Trophoblast cell (in vitro differentiated cells and primary cell): Measurements from ENCODE around the gene SFSWAP.

Experiments used
- DNase-seq, 2 donors: peaks; one replicate each; pipeline ENCODE4 v3.0.0-alpha.2; 2016
- H2AFZ ChIP-seq: 2 replicates; pipeline ENCODE4 v1.6.1; 2013; ENCODE audit warnings: low read length, moderate library complexity, mild to moderate bottlenecking; ENCODE audit not compliant: insufficient read depth, poor library complexity
- H2AK5ac ChIP-seq: 2 replicates; pipeline ENCODE4 v1.6.1; 2013; ENCODE audit warnings: mild to moderate bottlenecking, low read length
- H2BK120ac ChIP-seq: 2 replicates; pipeline ENCODE4 v1.6.1; 2013; ENCODE audit warnings: low read length, mild to moderate bottlenecking, moderate library complexity; ENCODE audit not compliant: insufficient read depth, poor library complexity
- H2BK12ac ChIP-seq: 2 replicates; pipeline ENCODE4 v1.6.1; 2013; ENCODE audit warnings: mild to moderate bottlenecking, low read length, moderate library complexity
- H2BK5ac ChIP-seq: 2 replicates; pipeline ENCODE4 v1.6.1; 2013; ENCODE audit warnings: low read length, low read depth, moderate library complexity, mild to moderate bottlenecking; ENCODE audit not compliant: poor library complexity
- H3K14ac ChIP-seq: 2 replicates; pipeline ENCODE4 v1.6.1; 2013; ENCODE audit warnings: mild to moderate bottlenecking, low read length
- H3K18ac ChIP-seq: 2 replicates; pipeline ENCODE4 v1.6.1; 2013; ENCODE audit warnings: mild to moderate bottlenecking, low read length
- H3K23ac ChIP-seq: 2 replicates; pipeline ENCODE4 v1.6.1; 2013; ENCODE audit warnings: low read length
- H3K27ac ChIP-seq: 2 replicates; pipeline ENCODE4 v1.5.1; 2013; ENCODE audit warnings: low read depth, mild to moderate bottlenecking, inconsistent platforms, low read length, moderate library complexity
- H3K27me3 ChIP-seq: 2 replicates; pipeline ENCODE4 v1.6.1; 2013; ENCODE audit warnings: inconsistent platforms, mild to moderate bottlenecking, low read length, moderate library complexity; ENCODE audit not compliant: insufficient read depth
- H3K36me3 ChIP-seq, 2 experiments: 1 replicate in 1 of 2; 2 replicates in 1 of 2; pipeline ENCODE4 v1.6.1; 2013; ENCODE audit warnings: low read length in 2 of 2, mild to moderate bottlenecking in 2 of 2, moderate library complexity in 1 of 2; ENCODE audit not compliant: insufficient read depth in 2 of 2, control insufficient read depth in 1 of 2
- H3K4ac ChIP-seq: 2 replicates; pipeline ENCODE4 v1.6.1; 2013; ENCODE audit warnings: low read depth, mild to moderate bottlenecking, low read length, moderate library complexity
- H3K4me1 ChIP-seq, 2 experiments: 1 replicate in 1 of 2; 2 replicates in 1 of 2; pipeline ENCODE4 v1.6.1; 2013; ENCODE audit warnings: low read length in 2 of 2, mild to moderate bottlenecking in 2 of 2, moderate library complexity in 1 of 2; ENCODE audit not compliant: insufficient read depth in 2 of 2, control insufficient read depth in 1 of 2
- H3K4me2 ChIP-seq: 2 replicates; pipeline ENCODE4 v1.6.1; 2013; ENCODE audit warnings: inconsistent platforms, mild to moderate bottlenecking, low read length, moderate library complexity
- H3K4me3 ChIP-seq: 2 replicates; pipeline ENCODE4 v1.5.1; 2013; ENCODE audit warnings: mild to moderate bottlenecking, low read depth, low read length, inconsistent platforms
- H3K79me1 ChIP-seq: one replicate; pipeline ENCODE4 v1.6.1; 2013; ENCODE audit warnings: low read length
- H3K79me2 ChIP-seq: 2 replicates; pipeline ENCODE4 v1.6.1; 2013; ENCODE audit warnings: low read length, mild to moderate bottlenecking; ENCODE audit not compliant: control insufficient read depth, insufficient read depth, poor library complexity
- H3K9ac ChIP-seq: 2 replicates; pipeline ENCODE4 v1.6.1; 2013; ENCODE audit warnings: mild to moderate bottlenecking, low read length
- H3K9me3 ChIP-seq: 2 replicates; pipeline ENCODE4 v1.6.1; 2013; ENCODE audit warnings: low read depth, mild to moderate bottlenecking, control low read depth, inconsistent platforms, low read length; ENCODE audit not compliant: insufficient read depth
- H4K12ac ChIP-seq: 2 replicates; pipeline ENCODE4 v1.6.1; 2013; ENCODE audit warnings: low read depth, mild to moderate bottlenecking, low read length, moderate library complexity
- H4K8ac ChIP-seq: 2 replicates; pipeline ENCODE4 v1.6.1; 2013; ENCODE audit warnings: low read depth, mild to moderate bottlenecking, low read length, moderate library complexity
- H4K91ac ChIP-seq: one replicate; pipeline ENCODE4 v1.6.1; 2013; ENCODE audit warnings: low read depth, mild to moderate bottlenecking, low read length, moderate library complexity
- WGBS: extraction: QIAGEN DNeasy Blood & Tissue Kit; methylation state at CpG from one replicate; pipeline ENCODE4 v1.1.7; 2013; ENCODE audit warnings: missing lambda C conversion rate; ENCODE audit not compliant: insufficient read length, insufficient coverage; ENCODE audit errors: extremely low coverage; 5-methylcytosine and 5-hydroxymethylcytosine counted together

SFSWAP gene

DNA sequence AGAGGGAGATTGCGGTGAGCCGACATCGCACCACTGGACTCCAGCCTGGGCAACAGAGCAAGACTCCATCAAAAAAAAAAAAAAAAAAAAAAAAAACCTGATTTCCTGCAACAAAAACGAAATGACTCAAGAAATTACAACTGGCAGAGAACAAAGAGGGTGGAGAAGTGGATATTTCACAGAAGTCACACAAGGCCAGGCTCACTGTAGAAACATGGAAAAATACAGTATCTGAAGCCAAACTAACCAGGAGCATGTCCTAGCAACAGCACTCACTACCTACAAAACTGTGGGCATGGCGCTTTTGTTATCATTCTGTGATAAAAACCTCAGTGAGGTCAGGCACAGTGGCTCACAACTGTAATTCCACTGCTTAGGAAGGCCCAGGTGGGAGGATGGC lies 105.6 kb downstream of the SFSWAP start:
- Histone ChIP-seq H3K27me3 (no peaks in the 10 kb centered on the region), H2AK5ac (no peak overlapping the region), H3K9ac (no peak overlapping the region), H3K36me3 (no peaks in the 10 kb centered on the region), H3K4me1 (no peaks in the 10 kb centered on the region), H3K4me3 (no peak overlapping the region), H2BK12ac (no peak overlapping the region), H4K8ac (no peak overlapping the region), H4K12ac (no peak overlapping the region), H3K4ac (no peak overlapping the region), H4K91ac (no peak overlapping the region), H3K23ac (no peak overlapping the region), H3K9me3 (peaks cover 2% of the 10 kb centered on the region), H2BK5ac (no peak overlapping the region), H2AFZ (no peak overlapping the region), H3K27ac (no peak overlapping the region), H3K4me2 (no peak overlapping the region), H2BK120ac (no peak overlapping the region), H3K14ac (no peak overlapping the region), H3K79me1 (no peaks in the 10 kb centered on the region), H3K18ac (no peak overlapping the region), H3K79me2 (no peaks in the 10 kb centered on the region)
- DNase-seq: no peak
- WGBS: no CpG with 5 or more reads among the region's 5 CpGs

DNA sequence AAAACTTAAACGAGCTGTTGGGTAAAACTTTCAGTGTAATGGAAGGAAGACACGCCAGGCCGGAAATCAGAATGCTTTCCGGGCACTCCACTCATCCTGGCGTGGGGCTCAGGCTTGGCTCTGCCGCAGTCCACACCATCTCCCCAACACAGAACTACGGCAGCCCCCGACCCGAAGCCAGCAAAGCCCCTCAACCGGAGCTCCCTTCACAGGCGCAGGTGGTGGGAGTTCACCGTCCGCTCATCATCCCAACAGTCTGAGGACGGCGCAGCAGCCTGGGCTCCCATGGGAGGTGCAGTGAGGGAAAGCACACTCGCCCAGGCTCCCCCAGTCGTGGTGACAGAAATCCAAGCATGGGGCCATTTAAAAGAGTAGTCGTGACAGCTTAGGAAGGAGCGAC lies 106.4 kb downstream of the SFSWAP start:
- H2BK120ac ChIP-seq: no peak overlapping the region
- no peaks in the 10 kb centered on the region for H3K4me1 ChIP-seq
- no peak overlapping the region for H3K9ac ChIP-seq
- no peak overlapping the region for H4K12ac ChIP-seq
- H3K79me2 ChIP-seq: no peaks in the 10 kb centered on the region
- H3K4me2 ChIP-seq: no peak overlapping the region
- H3K4me3 ChIP-seq: no peak overlapping the region
- no CpG with 5 or more reads among the region's 19 CpGs for WGBS
- H2AFZ ChIP-seq: no peak overlapping the region
- H3K18ac ChIP-seq: no peak overlapping the region
- H2AK5ac ChIP-seq: no peak overlapping the region
- no peak overlapping the region for H4K91ac ChIP-seq
- no peak overlapping the region for H4K8ac ChIP-seq
- H2BK5ac ChIP-seq: no peak overlapping the region
- no peaks in the 10 kb centered on the region for H3K36me3 ChIP-seq
- H2BK12ac ChIP-seq: no peak overlapping the region
- H3K27me3 ChIP-seq: no peaks in the 10 kb centered on the region
- H3K4ac ChIP-seq: no peak overlapping the region
- no peak overlapping the region for H3K14ac ChIP-seq
- no peak overlapping the region for H3K27ac ChIP-seq
- no peaks in the 10 kb centered on the region for H3K79me1 ChIP-seq
- DNase-seq: no peak
- no peak overlapping the region for H3K23ac ChIP-seq
- H3K9me3 ChIP-seq: peaks cover 2% of the 10 kb centered on the region

DNA sequence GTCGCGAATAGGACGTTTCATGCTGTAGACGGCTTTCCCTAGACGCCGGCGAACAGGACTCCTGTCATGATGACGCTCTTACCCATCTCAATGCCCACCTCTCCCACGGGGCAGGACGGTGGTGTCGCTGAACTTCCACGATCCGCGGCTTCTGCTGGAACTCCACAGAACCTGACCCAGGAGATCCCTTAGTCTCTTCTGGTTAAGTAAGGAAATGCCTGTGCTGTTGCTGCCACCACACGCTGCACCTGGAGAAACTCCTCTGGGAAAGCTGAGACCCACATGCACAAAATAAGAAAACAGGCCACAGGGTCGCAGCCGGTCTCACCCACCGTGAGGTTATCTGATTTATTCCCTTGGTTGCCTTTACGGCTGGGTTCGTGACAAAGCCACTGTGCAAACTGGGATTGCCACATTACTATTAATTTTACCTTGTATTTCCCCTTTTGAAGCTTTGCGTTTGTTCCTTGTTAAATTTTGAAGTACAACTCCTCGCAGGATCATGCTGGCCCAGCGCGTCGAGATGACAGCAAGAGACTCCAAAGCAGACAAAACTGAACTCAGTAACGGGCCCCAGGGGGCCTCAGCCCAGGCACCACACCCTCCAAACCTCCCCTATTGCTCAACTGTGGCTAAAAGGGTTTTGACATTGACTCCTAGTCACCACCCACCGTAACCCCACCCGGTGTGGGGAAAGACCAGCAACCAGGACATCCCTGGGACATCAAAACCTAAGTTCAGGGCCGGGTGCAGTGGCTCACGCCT lies 108.1 kb downstream of the SFSWAP start:
- no peak overlapping the region for H4K12ac ChIP-seq
- H3K36me3 ChIP-seq: no peaks in the 10 kb centered on the region
- no peak overlapping the region for H3K18ac ChIP-seq
- no peaks in the 10 kb centered on the region for H3K27me3 ChIP-seq
- no peak overlapping the region for H3K4me2 ChIP-seq
- H2BK5ac ChIP-seq: no peak overlapping the region
- no peak overlapping the region for H3K14ac ChIP-seq
- no peaks in the 10 kb centered on the region for H3K4me1 ChIP-seq
- no peak overlapping the region for H4K8ac ChIP-seq
- no peaks in the 10 kb centered on the region for H3K79me1 ChIP-seq
- H4K91ac ChIP-seq: no peak overlapping the region
- H3K79me2 ChIP-seq: no peaks in the 10 kb centered on the region
- no CpG with 5 or more reads among the region's 30 CpGs for WGBS
- no peak overlapping the region for H2AFZ ChIP-seq
- no peak overlapping the region for H3K4ac ChIP-seq
- H3K9ac ChIP-seq: no peak overlapping the region
- H3K4me3 ChIP-seq: no peak overlapping the region
- no peak overlapping the region for H2AK5ac ChIP-seq
- H3K23ac ChIP-seq: no peak overlapping the region
- H2BK120ac ChIP-seq: no peak overlapping the region
- no peak overlapping the region for H3K27ac ChIP-seq
- no peak overlapping the region for H2BK12ac ChIP-seq
- DNase-seq: no peak
- no peaks in the 10 kb centered on the region for H3K9me3 ChIP-seq

DNA sequence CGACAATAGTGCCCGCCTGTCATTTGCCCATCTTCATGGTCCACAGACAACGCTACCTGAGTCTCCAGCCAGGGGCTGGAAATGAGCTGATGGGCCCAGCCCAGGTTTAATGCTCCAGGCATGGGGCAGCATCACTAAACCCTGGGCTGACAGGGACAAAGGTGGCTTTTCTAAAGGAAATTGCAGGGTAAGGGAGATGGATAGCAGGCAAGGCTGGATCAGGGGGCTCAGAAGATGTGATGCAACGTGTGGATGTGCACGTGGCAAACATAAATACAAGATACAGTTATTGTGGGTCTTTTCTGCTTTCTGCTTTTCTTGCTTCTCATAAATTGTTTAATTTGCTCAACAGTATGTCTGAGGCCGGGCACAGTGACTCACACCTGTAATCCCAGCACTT lies 113.6 kb downstream of the SFSWAP start:
- Histone ChIP-seq H3K27me3 (no peaks in the 10 kb centered on the region), H2BK5ac (no peak overlapping the region), H4K91ac (no peak overlapping the region), H3K27ac (no peak overlapping the region), H4K12ac (no peak overlapping the region), H3K4me2 (no peak overlapping the region), H3K79me2 (peaks cover 4% of the 10 kb centered on the region), H3K4me3 (no peak overlapping the region), H3K9ac (no peak overlapping the region), H3K9me3 (no peaks in the 10 kb centered on the region), H2BK12ac (no peak overlapping the region), H3K4ac (no peak overlapping the region), H3K4me1 (peaks cover 5 to 10% of the 10 kb centered on the region in 2 experiments), H4K8ac (no peak overlapping the region), H2AFZ (no peak overlapping the region), H3K14ac (no peak overlapping the region), H3K23ac (no peak overlapping the region), H2AK5ac (no peak overlapping the region), H2BK120ac (no peak overlapping the region), H3K36me3 (no peaks in the 10 kb centered on the region), H3K18ac (no peak overlapping the region), H3K79me1 (peaks cover 3% of the 10 kb centered on the region)
- DNase-seq: no peak
- WGBS: no CpG with 5 or more reads among the region's 6 CpGs
